DMS79 treated with DMSO at 0.1 percent for 48 hours (cell line): ENCODE results near the gene PRKCA.

Experiments used
- DNase-seq: peaks from one replicate; lab custom pipeline; 2025; lab: John Stamatoyannopoulos, UW

The PRKCA gene

GRCh38 chr17:66414561-66415175 lies 112.3 kb downstream of the PRKCA start:
- no peak for DNase-seq

DNA sequence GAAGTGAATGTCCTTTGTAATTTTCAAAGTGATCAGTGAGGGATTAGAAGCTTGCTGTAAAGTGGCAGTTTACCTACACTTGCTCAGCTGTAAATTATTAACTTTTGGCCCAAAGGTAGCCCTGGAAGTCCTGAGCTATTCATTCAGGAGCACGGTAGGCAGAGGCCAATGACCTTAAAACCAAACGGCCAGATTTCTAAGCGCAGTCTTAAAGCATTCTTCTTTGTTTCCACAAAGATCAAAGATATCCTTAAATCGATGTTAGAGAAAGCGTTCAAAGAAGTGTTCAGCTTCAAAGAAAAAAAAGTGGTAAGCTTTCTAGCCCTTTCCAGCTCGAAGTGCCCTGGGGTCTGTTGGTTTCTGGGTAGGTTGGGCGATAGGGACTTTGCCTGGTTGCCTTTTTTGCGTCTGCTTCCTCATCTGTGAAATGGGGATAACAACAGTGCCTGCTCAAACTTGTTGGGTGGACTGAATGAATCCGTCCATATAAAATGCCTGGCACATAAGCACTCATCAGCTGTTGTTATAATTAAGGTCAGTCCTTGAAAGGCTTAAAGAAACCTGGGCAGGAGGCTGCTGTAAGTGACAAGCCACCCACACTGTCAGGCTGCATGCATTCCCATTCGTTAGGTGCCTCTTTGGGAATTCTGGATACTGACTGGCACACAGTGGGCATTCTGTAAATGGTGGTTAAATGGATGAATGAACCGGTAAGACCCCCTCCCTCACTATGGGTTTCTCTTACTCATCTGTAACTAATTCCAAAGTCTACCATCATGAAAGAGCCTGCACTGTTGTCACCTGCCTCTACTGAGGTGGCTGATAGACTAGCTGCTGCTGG lies 113.2 kb downstream of the PRKCA start:
- DNase-seq = no peak

- DNase-seq = no peak
Observed at GRCh38 chr17:66416207-66416940, 114.0 kb downstream of the PRKCA start.

DNA sequence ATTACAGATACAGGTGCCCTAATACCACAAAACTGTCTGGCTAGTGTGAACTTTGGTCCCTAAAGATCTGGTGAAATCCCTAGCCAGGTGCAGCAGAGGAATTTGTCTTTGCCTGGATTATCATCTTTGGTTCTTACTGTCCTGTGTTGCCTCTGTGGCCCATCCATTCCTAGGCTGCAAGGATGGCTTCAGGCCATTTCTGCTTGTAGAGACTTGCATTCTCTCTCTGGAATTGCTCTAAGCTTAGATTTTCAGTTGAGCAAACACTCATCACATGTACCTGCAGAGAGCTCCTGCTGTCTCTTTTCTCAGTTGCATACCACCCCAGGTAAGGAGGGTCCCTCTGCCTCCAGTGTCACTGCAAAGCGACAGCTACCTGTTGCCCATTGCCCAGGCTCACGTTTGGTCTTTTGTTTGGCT lies 114.9 kb downstream of the PRKCA start:
- no peak for DNase-seq

DNA sequence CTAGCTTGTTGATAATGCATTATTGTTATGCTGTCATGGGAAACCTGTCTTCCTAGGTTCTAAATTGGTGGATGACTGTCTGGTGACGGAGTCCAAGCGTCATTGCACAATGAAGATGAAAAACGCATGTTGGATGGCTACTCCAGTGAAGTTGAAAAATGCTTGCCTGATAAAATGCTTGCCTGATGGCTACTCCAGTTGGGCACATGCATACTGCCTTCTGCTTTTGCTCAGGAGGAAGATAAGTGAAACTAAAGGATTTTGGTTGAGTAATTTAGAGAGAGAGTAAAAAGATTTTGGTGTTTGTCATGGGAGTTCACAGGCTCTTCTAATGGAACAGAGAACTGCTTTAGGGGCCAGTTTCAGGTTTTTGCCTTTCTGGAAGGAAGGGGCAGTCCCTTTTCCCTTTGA lies 118.6 kb downstream of the PRKCA start:
- peak; percentile 3 for DNase-seq

DNA sequence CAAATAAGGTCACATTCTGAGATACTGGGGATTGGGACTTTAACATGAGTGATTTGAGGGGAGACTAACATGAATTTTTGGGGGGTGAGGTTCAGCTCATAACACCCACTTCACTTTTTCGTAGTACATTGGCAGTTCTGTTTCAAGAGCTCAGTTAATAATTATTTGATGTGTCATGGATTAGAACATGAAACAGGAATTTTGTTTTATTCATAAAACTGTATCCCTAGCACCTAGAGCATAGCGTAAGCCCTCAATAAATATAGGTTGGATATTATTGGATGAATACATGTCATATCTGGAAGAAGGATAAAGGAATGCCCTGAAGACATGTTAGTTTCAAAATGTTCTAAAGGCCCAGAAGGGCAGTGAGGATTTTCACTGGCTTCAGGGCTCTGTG lies 119.8 kb downstream of the PRKCA start:
- no peak for DNase-seq

- peak; percentile 18 for DNase-seq
Observed at GRCh38 chr17:66423056-66423955, 120.9 kb downstream of the PRKCA start.

DNA sequence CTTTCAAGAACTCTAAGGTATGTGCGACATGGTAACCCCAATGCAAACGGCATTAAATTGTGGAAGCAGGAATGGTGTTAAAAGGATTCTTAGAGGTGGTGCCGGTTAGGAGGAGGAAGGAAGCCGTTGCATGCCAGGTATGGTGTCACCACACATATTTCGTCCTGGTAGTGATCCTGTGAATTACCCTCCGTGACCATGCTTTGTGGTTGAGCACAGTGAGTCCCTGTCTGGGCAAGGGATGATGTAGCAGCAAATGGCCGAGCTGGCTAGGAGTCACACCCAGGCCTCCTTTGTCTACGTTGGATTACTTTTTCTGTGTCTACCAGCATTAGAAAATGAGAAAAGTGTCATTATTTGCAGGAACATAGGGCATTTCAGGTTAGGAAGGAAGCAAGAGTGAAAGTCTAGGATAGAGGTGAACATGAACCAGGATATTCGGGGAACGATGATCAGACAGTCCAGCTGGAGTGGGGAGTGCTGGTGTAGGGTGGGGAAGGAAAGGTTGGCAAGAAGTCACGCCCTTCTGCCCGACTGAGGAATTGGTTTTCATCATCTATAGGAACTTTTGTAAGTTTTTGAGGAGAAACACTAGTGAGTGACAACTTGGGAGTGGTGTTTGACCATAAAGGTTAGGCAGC lies 123.5 kb downstream of the PRKCA start:
- DNase-seq = no peak

DNA sequence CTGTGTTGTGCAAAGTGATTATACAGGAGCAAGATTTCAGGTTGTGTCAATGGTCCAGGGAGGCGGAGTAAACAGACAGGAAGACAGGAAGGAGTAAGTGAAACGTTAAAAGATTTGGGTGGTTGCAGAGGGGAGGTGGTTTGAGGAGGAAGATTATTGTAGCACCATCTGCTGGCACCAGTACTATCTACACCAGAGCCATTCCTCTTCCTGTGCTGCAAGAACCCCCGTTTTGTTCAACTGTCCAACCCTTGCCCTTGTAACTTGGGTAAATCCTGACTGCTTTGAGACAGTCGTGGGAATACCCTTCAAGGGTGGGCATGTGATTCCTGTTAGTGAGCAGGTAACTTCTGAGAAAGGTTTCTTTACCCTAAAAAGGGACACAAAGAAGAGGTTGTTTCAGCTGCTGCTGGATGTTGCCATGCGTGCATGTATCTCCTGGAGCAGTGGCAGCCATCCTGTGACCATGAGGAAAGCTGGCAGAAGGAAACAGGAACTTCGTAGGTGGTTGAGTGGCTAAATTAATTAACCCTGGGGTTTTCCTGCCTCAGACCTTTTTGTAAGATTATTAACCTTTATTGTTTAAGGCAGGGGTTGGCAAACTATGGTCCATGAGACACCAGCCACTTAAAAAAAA lies 124.1 kb downstream of the PRKCA start:
- no peak for DNase-seq

DNA sequence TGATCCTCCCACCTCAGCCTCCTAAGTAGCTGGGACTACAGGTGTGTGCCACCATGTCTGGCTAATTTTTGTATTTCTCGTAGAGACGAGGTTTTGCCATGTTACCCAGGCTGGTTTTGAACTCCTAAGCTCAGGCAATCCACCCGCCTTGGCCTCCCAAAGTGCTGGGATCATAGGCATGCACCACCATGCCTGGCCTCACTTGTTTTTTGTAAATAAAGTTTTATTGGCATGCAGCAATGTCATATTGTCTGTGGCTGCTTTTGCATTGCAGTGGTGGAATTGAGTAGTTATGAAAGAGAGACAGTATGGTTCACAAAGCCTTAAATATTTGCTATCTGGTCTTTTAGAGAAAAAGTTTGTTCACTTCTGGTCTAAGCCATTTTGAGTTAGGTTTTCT lies 124.7 kb downstream of the PRKCA start:
- DNase-seq = no peak

DNA sequence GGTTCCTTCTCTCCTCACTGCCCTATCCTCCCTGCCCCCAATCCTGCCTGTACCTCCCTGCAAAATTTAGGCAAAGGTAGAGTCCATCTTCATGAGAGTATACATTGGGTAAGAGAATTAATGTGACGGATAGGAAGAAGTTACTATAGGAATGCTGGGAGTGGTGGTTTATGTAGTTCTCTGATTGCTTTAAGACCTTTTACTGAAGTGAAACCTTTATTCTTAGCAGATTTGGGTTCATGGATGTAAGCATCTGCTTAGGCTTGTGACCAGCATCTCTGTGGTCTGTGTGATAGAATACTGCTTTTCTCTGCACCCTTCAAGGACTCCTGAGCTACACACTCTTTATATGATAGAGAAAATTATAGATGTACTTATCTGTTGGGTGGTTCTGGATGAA lies 127.3 kb downstream of the PRKCA start:
- DNase-seq = no peak

DNA sequence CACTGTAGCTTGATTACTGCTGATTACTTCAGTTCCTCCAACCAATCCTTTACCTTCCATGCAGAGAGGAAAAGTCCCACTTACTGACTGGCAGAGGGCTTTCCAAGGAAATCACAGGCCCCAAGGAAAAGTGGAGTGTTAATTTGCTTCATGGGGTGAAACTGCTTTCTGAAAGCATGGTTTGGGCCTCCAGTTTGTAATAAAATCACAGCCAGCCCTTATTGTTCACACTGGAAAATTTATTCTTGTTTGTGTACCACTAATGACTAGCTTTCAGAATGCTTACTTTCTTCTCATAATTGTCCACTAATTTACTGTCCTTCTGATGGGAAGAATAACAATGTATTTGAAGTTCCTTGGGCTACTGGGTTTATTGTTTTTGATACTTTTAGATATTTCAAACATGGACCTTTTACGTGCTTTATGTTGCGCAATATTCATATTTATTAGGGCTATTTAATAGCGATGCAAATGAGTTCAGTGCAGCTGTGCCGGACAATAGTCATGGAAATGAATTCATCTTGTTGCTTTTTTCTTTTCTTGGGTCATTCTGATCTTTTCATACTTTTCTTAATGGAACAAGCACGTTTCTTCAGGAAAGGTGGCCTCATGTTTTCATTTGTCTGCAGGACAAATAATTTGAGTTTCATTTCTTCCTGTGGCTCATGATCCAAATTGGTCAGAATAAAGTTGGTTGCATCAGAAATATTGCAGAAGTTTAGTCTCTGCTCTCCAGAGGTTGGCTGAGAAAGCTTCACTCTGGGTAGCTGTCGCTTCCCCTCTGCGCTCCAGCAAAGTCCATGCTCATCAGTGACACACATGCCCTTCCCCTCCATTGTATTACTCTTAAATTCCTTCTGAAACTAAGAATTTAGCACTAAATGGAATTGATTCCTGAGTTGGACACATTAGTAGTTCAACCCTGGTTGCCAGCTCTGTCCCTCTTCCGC lies 128.7 kb downstream of the PRKCA start:
- no peak for DNase-seq

DNA sequence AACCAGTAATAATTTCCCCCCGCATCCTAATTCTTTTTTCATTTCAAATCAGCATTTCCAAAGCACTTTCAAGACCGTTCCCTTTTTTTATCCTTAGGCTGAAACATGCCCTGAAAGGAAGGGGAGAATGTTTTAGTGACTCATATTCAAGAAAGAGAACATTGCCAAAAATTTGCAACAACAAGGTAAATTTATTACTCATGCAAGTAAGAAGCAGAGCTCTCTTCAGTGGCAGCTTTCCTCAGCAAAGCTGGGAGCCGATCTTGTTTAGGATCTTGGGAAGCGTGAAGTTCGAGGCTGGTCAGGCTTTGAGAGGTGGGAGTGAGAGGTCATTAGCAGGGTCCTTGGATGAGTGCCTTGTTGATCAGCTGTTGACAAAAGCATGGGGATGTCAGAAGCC lies 129.5 kb downstream of the PRKCA start:
- DNase-seq = no peak

- no peak for DNase-seq
Observed at GRCh38 chr17:66432411-66432957, 130.1 kb downstream of the PRKCA start.

DNA sequence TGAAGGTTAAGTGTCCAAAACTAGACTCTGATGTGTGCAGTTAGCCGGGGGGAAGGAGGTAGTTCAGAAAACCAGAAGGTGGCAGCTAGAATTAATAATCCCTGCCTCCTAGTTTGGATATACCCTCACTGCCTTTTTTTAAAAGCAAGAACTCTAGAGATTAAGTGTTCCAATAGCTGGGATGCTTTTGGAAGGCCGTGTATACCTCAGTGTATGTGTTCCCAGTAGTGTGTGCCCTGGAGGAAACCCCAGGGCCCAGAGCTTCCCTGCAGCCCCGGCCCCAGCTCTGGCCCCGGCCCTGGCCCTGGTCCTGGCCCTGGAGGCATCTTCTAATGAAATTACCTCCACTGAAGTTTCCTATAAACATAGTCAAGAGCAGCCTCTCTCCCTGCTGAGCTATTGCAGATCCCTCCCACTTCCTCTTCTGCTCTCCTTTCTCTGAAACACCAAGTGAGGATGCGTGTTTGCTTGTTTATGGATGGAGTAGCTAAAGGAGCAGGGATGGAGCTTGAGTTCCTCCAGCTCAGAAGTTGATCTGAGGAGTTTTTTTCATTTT lies 130.7 kb downstream of the PRKCA start:
- DNase-seq = no peak

DNA sequence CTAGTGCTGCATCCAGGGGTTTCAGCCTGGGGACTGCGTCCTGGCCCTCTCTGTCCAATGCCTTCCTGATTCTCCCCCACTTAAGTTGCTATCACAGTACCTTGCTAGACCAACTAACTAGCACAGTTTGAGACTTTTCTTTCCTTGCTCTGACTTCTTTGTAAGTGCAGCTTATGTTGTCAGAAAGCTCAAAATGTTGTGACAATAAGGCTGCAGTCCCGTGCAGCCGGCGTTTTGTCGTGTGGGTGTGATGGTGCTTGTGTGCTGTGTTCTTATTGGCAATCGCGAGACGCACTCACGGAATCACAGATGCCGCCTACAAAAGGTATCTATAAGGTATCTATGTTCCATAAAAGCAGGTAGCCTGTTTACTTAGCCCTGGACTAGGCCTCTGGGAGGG lies 132.8 kb downstream of the PRKCA start:
- no peak for DNase-seq

DNA sequence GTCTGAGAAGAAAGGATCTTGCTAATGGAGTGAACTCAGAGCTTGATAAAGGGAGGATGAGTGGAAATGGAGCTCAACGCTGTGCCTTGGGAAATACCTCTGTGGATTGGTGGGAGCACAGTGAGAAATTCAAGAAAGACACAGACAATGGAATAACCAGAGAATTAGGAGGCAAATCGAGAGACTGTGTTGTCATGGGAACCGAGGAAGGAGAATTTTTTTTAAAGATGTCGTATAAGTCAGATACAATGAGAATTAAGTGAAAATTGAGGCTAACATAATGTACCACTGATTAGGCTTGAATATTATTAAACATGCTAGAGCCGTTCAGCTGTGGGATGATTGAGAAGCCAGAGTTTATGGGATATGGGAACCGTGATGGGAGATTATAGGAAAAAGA lies 134.2 kb downstream of the PRKCA start:
- no peak for DNase-seq

DNA sequence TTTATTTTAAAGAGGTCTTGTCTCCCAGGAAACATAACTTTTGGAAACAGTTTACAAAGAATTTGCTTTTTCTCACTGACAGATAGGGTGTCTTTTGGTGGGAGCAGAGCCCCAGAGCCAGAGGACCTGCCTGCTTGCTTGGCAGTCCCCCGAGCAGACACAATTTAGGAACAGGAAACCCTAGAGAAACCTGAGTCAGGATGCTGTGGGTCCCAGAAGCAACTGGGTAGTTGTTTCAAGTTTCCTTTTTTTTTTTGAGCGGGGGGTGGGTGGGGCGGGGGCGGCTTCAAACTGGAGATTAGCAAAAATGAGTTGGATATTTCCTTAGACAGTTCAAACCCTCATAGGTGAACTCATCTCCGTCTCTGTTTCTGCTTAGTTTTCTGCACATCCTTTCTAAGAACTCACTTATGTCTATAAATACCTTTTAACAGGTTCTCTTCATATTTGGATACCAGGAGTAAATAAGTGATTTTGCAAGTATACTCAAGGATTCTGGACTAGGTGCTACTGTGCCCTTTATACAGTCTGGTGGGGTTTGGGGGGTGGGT lies 135.1 kb downstream of the PRKCA start:
- DNase-seq = no peak

GRCh38 chr17:66438101-66438500 lies 135.7 kb downstream of the PRKCA start:
- DNase-seq = no peak
